Measurements from ENCODE around the gene CRYBB1. TPM values are rescaled to one million over a fixed set of nuclear protein-coding genes. Genes with fewer than 3 reads are reported as not detected.
A peak's percentile ranks its signal among the peaks of the same experiment; 100 is the strongest.

Gene CRYBB1
- total and polyA plus RNA-seq, 4 donors = 0.14 to 1.1 (median 0.45) TPM

GRCh38 chr22:26660356-26660755 is 42.5 kb upstream of the CRYBB1 start:
- Histone ChIP-seq H3K27me3 (ENCODE audit: control insufficient read depth in 3 of 3, insufficient read depth in 3 of 3, low read length in 2 of 3) (peaks cover 0 to 51% (median 45%) of the 10 kb centered on the region in 3 donors), H3K9ac (ENCODE audit: insufficient read depth in 1 of 2, low read length in 2 of 2) (no peak overlapping the region), H3K27ac (ENCODE audit: low read depth in 1 of 2, low read length in 1 of 2) (no peak overlapping the region), H3K9me3 (ENCODE audit: control insufficient read depth in 4 of 4, insufficient read depth in 3 of 4, low read length in 3 of 4) (no peaks in the 10 kb centered on the region), H3K36me3 (ENCODE audit: control insufficient read depth in 4 of 4, insufficient read depth in 4 of 4, low read length in 4 of 4) (no peaks in the 10 kb centered on the region), H3K4me1 (ENCODE audit: control insufficient read depth in 5 of 5, insufficient read depth in 5 of 5, low read length in 5 of 5) (peaks cover 0 to 13% (median 0%) of the 10 kb centered on the region in 5 donors), H3K4me3 (no peak overlapping the region)
- WGBS, 2 donors = 40 to 74% methylated on average over 6 of the region's 6 CpGs
- no peak for DNase-seq
- ATAC-seq (ENCODE audit: insufficient read depth, low FRiP score) = no peak
- TF ChIP-seq, protein P1, sequence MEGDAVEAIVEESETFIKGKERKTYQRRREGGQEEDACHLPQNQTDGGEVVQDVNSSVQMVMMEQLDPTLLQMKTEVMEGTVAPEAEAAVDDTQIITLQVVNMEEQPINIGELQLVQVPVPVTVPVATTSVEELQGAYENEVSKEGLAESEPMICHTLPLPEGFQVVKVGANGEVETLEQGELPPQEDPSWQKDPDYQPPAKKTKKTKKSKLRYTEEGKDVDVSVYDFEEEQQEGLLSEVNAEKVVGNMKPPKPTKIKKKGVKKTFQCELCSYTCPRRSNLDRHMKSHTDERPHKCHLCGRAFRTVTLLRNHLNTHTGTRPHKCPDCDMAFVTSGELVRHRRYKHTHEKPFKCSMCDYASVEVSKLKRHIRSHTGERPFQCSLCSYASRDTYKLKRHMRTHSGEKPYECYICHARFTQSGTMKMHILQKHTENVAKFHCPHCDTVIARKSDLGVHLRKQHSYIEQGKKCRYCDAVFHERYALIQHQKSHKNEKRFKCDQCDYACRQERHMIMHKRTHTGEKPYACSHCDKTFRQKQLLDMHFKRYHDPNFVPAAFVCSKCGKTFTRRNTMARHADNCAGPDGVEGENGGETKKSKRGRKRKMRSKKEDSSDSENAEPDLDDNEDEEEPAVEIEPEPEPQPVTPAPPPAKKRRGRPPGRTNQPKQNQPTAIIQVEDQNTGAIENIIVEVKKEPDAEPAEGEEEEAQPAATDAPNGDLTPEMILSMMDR (IDR thresholded peaks at IDR 0.05; ENCODE audit: control extremely low read depth, extremely low read depth) = no peak

DNA sequence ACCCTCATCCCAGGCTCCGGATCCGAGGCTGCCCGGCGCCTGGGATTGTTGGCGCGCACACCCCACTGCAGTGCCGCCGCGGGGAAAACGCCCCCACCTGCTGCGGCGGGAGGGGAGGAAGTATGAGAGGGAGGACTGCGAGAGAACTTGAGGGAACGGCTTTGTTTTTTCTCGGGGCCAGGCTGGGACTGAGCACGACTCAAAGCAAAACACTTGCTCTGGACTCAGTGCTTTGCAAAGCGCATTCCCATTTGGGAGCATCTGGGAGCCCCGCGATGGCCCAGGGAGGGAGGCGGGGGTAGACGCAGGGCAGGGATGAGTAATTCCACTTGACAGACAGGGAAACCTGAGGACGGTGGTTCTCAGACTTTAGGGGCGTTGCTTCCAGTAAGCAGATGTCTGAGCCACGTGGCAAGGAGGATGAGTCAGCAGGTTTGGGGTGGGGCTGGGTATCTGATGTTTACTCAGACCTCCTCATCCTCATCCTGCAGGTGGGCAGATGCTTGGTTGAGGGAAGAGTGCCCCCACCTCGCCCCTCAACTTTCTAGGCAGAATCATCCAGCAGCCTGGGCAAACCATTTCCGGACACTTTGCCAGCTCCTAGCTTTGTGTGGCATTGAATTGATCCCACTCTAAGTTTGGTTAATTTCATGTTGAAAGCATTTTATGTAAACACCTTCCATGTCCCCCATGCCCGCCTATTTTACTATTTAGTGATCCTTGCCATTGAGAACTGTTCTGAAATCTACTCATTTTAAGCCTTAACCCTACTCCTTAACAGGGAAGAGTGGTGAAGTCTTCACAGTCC is 41.0 kb upstream of the CRYBB1 start:
- no peak overlapping the region for H3K9ac ChIP-seq (ENCODE audit: insufficient read depth in 1 of 2, low read length in 2 of 2)
- ATAC-seq (ENCODE audit: insufficient read depth, low FRiP score) (peak; percentile 65), DNase-seq (peak in 1 of 3 donors; percentile 27)
- peaks cover 0 to 56% (median 49%) of the 10 kb centered on the region in 3 donors for H3K27me3 ChIP-seq (ENCODE audit: control insufficient read depth in 3 of 3, insufficient read depth in 3 of 3, low read length in 2 of 3)
- no peaks in the 10 kb centered on the region for H3K36me3 ChIP-seq (ENCODE audit: control insufficient read depth in 4 of 4, insufficient read depth in 4 of 4, low read length in 4 of 4)
- H3K9me3 ChIP-seq (ENCODE audit: control insufficient read depth in 4 of 4, insufficient read depth in 3 of 4, low read length in 3 of 4) = no peaks in the 10 kb centered on the region
- H3K4me1 ChIP-seq (ENCODE audit: control insufficient read depth in 5 of 5, insufficient read depth in 5 of 5, low read length in 5 of 5) = peaks cover 0 to 13% (median 0%) of the 10 kb centered on the region in 5 donors
- 3% methylated on average over 27 of the region's 27 CpGs for WGBS, 2 donors
- no peak overlapping the region for H3K27ac ChIP-seq (ENCODE audit: low read depth in 1 of 2, low read length in 1 of 2)
- TF ChIP-seq, protein P1 (IDR thresholded peaks at IDR 0.05; ENCODE audit: control extremely low read depth, extremely low read depth) = no peak
- H3K4me3 ChIP-seq = no peak overlapping the region

DNA sequence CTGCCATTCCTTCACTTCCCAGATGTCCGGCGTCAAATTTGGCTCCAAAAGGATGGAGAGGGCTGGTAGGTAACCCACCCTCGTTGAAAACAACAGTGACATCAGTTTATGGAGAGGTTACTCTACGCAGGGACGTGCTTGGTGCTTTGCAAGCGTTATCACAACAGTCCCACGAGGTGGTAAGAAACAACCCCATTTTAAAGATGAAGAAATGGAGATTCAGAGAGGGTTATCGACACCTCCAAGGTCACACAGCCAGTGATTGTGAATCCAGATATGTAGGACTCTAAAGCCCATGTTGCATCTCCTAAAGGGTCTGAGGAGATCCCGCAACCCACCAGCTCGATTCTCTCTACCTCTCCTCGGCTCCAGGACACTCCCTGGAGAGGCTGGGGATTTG is 40.3 kb upstream of the CRYBB1 start:
- peaks cover 0 to 13% (median 0%) of the 10 kb centered on the region in 5 donors for H3K4me1 ChIP-seq (ENCODE audit: control insufficient read depth in 5 of 5, insufficient read depth in 5 of 5, low read length in 5 of 5)
- no peak overlapping the region for H3K9ac ChIP-seq (ENCODE audit: insufficient read depth in 1 of 2, low read length in 2 of 2)
- H3K27me3 ChIP-seq (ENCODE audit: control insufficient read depth in 3 of 3, insufficient read depth in 3 of 3, low read length in 2 of 3) = peaks cover 0 to 63% (median 51%) of the 10 kb centered on the region in 3 donors
- no peaks in the 10 kb centered on the region for H3K9me3 ChIP-seq (ENCODE audit: control insufficient read depth in 4 of 4, insufficient read depth in 3 of 4, low read length in 3 of 4)
- WGBS, 2 donors = 5 to 6% methylated on average over 11 of the region's 11 CpGs
- ATAC-seq (ENCODE audit: insufficient read depth, low FRiP score) (no peak), DNase-seq (no peak)
- H3K27ac ChIP-seq (ENCODE audit: low read depth in 1 of 2, low read length in 1 of 2) = no peak overlapping the region
- no peak overlapping the region for H3K4me3 ChIP-seq
- TF ChIP-seq, protein P1 (IDR thresholded peaks at IDR 0.05; ENCODE audit: control extremely low read depth, extremely low read depth) = no peak
- no peaks in the 10 kb centered on the region for H3K36me3 ChIP-seq (ENCODE audit: control insufficient read depth in 4 of 4, insufficient read depth in 4 of 4, low read length in 4 of 4)
